ENCODE data around the gene MMD2.

MMD2 gene

GRCh38 chr7:4866528-4867496 lies 92.2 kb downstream of the MMD2 start:
- no peak for DNase-seq

- DNase-seq, result no peak
Measured at GRCh38 chr7:4862156-4862555, 96.8 kb downstream of the MMD2 start.

- DNase-seq, result no peak
Measured at GRCh38 chr7:4861673-4862072, 97.3 kb downstream of the MMD2 start, which contains the start of gene PAPOLB. Gene PAPOLB, minus strand, starts transcription at chr7:4862030. Its CDS starts 220 bp downstream, at chr7:4861810.

- DNase-seq, result no peak
Measured at GRCh38 chr7:4861227-4861626, 97.8 kb downstream of the MMD2 start.

- DNase-seq, result no peak
Measured at GRCh38 chr7:4857189-4857588, 101.8 kb downstream of the MMD2 start.

GRCh38 chr7:4856336-4857057 lies 102.5 kb downstream of the MMD2 start:
- peak in 1 of 2 experiments; percentile 31 for DNase-seq

Measured in NCI-H2081 (cell line).